SK-N-SH (cell line): ENCODE measurements around the gene HHIP.

Experiments
- CTCF ChIP-seq: fragments of 200-600 bp; sonication (generic); IDR thresholded peaks from 2 replicates; pipeline ENCODE4 v1.6.1; 2017; ENCODE audit warnings: antibody characterized with exemption, mild to moderate bottlenecking, moderate library complexity
- GABPA ChIP-seq: IDR thresholded peaks from 2 replicates; pipeline ENCODE4 v1.4.0; 2012; ENCODE audit warnings: low read depth, mild to moderate bottlenecking
- MAX ChIP-seq: IDR thresholded peaks from 2 replicates; pipeline ENCODE4 v1.4.0; 2012; ENCODE audit warnings: low read depth
- MXI1 ChIP-seq: IDR thresholded peaks from 2 replicates; pipeline ENCODE4 v1.6.1; 2012; ENCODE audit warnings: mild to moderate bottlenecking, low read depth, low read length, improper control_type of control experiment
- RFX5 ChIP-seq: IDR thresholded peaks from 2 replicates; pipeline ENCODE4 v1.6.1; 2012; ENCODE audit warnings: mild to moderate bottlenecking, improper control_type of control experiment, low read length
- YY1 ChIP-seq: IDR thresholded peaks from 2 replicates; pipeline ENCODE4 v1.4.0; 2012; ENCODE audit warnings: low read depth, mild to moderate bottlenecking

GRCh38 chr4:144659447-144659846 is 13.5 kb downstream of the HHIP start:
- TF ChIP-seq YY1 (no peak), CTCF (no peak), RFX5 (no peak), MAX (no peak), MXI1 (no peak), GABPA (no peak)
